Endothelial cell of coronary artery (primary cell): ENCODE measurements around the gene PCNP. TPM values are rescaled to one million over a fixed set of nuclear protein-coding genes. Genes with fewer than 3 reads are reported as not detected.

Source experiments
- total RNA-seq: library from RNA; depleted of rRNA; stranded (reverse); fragments of >200 nt; gene quantifications from 2 replicates; pipeline ENCODE4 v1.2.3, GENCODE V29; 2014

PCNP gene, protein sequence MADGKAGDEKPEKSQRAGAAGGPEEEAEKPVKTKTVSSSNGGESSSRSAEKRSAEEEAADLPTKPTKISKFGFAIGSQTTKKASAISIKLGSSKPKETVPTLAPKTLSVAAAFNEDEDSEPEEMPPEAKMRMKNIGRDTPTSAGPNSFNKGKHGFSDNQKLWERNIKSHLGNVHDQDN
- total RNA-seq: 71.0 and 81.9 TPM in 2 replicates

DNA sequence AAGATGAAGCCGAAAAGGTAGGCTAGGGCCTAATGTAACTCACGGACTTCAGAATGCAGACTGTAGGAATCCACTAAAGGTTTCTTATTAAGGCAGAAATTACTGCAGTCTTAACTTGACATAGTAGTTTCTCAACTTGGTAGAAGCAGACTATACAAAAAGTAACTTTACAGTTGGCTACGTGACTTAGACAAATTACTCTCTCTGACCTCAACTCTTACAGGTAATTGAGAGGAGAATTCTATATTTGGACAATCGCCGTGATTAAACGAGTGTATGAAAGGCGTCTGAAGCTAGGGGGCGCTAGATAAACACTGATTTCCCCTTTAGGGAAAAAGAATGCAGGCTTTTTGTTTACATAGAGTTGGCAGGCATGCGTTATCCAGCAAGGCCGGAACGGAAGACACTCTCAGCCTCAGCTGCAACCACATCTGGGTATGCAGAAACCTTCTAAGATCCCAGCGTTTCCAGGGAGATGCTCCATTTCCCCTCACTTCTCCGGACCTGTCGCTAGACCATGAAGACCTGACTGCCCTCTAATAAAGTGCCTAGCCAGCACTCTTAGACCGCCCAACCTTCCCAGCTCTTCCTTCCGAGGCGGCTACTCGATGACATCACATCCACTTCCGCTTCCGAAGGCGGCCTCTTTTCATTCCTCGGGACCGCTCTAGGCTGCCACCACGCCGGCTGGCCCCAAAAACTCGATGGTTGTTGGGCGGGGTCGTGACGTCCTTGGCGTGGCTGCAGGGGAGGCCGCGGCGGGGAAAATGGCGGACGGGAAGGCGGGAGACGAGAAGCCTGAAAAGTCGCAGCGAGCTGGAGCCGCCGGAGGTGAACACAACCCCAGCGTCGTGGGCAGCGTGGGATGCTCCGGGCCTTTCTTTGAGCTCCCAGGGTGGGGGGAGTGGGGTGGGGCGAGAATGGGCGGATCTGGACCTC, at the start of gene PCNP:
Gene PCNP, plus strand, starts transcription at position 732 of the 939 bp plus-strand sequence. Its CDS starts 36 bp downstream, at position 768.

DNA sequence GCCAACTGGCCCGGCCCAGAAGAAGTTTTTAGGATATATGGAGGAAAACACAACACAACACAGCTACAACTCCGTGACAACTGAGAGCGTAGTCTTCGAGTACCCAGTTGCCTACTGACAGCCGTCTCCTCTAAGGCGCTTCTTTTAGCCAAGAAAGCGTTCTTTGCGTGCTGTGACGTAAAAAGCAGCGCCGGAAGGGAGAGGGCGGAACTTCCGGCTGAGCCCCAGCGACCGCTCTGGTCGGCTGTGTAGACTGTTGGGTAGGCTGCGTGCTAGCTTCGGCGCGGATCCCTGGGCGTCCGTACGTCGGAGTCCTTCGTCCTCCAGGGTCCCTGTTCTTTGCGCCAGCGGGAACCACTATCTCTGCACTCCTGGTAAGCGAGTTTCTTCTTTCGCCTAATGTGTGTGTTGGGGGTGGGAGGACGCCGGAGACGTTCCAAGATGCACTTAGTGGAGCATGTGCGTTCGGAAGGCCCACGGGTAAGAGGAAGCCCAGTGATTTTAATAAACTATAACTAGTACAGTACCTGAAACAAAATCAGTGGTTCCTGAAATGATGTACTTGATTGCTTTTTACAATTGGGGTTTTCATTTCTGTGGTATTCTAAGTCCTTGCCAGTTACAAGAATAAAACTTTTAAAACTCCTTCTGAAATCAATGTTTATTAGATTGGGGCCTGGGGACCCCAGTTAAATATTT, 12.2 kb upstream of the PCNP start, which contains the start of gene TRMT10C:
Gene TRMT10C, plus strand, starts transcription at position 239 of the 699 bp plus-strand sequence. CDS start 2,914 bp downstream, outside the sequence.

Other genes starting within 250 kb of the PCNP start
- 12.0 and 15.4 TPM in 2 replicates for gene SENP7, start 61.0 kb upstream of the PCNP start, total RNA-seq
- 29.7 and 32.5 TPM in 2 replicates for gene TRMT10C, start 12.3 kb upstream of the PCNP start, total RNA-seq
- 18.3 and 28.2 TPM in 2 replicates for gene ZBTB11, start 103.0 kb downstream of the PCNP start, total RNA-seq
- gene RPL24, start 112.5 kb downstream of the PCNP start, total RNA-seq: 2,441 and 2,700 TPM in 2 replicates
- 9.6 and 9.7 TPM in 2 replicates for gene CEP97, start 150.4 kb downstream of the PCNP start, total RNA-seq
- gene NXPE3, start 205.0 kb downstream of the PCNP start, total RNA-seq: 7.5 and 11.9 TPM in 2 replicates